ENCODE data around the gene PRKCI.
"Not testable (repeated sequence)": the region's sequence is repeated elsewhere in the genome, so short reads cannot be mapped to it uniquely, and the experiment has no call there.

Gene PRKCI

GRCh38 chr3:170330366-170330765 lies 108.1 kb downstream of the PRKCI start:
- intact Hi-C loops (cut with DNase I): no loop called here
- DNase-seq: no peak

DNA sequence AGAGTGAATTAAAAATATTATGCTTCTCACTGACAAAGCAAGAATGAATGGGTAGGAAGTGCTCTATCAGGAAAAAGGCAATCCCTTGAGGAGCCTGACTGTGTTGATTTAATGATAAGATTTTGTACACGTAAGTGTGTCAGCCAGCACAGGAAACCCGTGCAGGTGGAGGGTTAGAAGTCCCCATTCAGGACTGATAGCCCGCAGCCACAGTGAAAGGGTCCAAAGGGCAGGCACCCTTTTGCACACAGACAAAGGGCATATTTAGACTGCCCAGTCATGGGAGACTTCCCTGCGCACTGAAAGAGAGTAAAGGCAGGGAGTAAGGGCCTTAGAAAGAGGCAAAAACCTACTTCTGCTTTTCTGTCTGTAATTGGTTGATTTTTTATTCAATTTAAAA lies 108.9 kb downstream of the PRKCI start:
- no peak for DNase-seq
- intact Hi-C loops (cut with DNase I): no loop called here

DNA sequence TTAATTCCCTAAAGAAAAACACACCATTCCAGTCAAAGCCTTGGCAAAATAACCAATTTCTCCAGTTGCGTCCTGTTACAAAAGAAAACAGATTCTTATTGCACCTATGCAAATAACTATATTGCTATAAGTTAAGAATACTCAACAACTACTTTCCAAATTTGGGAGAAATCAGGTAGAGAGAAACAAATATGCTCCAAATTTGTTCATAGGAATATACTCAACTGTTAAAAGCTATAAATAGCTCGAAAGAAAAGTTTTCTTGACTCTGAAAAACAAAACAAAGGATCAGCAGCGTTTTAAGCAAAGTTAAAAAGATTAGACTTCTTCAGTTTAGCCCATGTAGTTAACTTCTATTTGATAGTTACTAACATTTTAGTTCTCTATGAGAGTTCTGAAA lies 115.2 kb downstream of the PRKCI start:
- intact Hi-C loops (cut with DNase I): no loop called here
- DNase-seq: no peak

GRCh38 chr3:170338690-170339340 lies 116.6 kb downstream of the PRKCI start:
- intact Hi-C loops (cut with DNase I): no loop called here
- DNase-seq: no peak

DNA sequence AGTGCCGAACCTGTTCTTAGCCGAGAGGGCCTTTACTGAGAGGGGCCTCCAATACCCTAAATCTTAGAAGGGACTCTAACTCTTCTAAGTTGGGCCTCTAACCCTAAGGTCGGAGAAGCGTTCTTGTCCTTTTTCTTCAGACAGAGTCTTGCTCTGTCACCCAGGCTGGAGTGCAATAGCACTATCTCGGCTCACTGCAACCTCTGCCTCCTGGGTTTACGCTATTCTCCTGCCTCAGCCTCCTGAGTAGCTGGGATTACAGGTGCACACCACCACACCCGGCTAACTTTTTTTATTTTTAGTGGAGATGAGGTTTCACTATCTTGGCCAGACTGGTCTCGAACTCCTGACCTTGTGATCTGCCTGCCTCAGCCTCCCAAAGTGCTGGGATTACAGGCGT lies 120.0 kb downstream of the PRKCI start:
- DNase-seq: peak in 1 of 10 donors; percentile 57
- intact Hi-C loops (cut with DNase I): not testable (repeated sequence)

DNA sequence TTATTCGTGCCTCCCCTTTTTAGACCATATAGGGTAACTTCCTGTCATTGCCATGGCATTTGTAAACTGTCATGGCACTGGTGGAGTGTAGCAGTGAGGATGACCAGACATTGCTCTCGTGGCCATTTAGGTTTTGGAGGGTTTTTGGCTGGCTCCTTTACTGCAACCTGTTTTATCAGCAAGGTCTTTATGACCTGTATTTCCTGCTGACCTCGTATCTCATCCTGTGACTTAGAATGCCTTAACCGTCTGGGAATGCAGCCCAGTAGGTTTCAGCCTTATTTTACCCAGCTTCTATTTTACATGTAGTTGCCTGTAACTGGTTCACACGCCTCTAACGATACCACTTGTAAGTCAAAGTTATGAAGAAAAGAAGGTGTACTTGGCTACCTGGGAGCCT lies 121.6 kb downstream of the PRKCI start:
- DNase-seq; intact Hi-C loops (cut with DNase I): not testable (repeated sequence)

GRCh38 chr3:170344971-170345370 lies 122.7 kb downstream of the PRKCI start:
- no peak for DNase-seq
- intact Hi-C loops (cut with DNase I): no loop called here

DNA sequence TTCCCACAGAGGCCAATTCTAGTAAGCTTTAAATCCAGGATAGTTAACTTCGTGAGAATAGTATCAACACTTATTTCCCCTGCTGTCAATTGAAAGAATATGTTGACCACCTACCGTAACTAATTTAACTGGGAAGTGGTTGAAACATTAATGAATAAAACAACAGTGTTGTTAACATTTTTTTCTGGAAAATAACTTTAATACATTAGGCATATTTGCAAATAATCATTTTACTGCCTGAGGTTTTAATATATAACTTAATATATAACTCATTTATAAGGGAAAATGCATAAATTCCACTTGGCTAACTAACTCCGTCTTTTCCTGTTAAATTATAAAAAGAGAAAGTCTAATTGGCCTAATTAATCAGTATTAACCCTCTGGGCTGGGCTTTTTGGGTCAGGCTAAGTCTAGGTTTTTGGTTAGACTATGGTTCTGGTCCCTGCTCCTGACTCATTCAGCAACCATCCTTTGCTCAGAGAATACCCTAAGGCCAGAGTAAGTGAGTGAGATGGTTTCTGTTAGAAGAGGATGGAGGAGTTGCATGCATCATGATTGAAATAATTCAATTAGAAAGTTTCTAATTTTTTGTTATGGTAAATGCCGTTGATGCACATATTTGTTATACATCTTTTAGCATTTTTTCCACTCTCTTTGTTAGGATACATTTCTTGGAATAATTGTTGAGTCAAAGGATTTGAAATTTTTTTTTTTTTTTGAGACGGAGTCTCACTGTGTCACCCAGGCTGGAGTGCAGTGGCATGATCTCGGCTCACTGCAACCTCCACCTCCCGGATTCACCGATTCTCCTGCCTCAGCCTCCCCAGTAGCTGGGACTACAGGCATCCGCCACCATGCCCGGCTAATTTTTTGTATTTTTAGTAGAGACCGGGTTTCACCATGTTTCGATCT lies 124.5 kb downstream of the PRKCI start:
- intact Hi-C loops (cut with DNase I): no loop called here
- DNase-seq: no peak

- intact Hi-C loops (cut with DNase I): no loop called here
- no peak for DNase-seq
These were observed 128.5 kb downstream of the PRKCI start for GRCh38 chr3:170350515-170351413.

DNA sequence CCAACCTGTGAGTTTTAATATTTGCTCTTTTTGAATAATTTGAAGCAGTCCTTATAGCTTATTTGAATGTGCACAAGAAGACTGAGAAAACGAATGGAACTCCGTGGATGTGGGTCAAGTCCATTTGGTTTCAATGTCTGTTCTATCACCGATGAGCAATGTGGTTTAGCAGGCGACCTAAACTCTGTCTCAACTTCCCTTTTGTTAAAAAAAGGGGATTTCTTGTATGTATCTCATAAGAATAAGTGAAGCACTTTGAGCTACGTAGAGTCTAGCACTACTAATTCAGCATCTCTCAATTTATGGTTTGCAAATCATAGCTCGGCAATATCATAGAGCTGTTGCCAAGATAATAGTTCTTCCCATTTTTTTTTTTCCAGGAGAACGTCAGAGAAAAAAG lies 130.7 kb downstream of the PRKCI start:
- DNase-seq: no peak
- intact Hi-C loops (cut with DNase I): no loop called here

DNA sequence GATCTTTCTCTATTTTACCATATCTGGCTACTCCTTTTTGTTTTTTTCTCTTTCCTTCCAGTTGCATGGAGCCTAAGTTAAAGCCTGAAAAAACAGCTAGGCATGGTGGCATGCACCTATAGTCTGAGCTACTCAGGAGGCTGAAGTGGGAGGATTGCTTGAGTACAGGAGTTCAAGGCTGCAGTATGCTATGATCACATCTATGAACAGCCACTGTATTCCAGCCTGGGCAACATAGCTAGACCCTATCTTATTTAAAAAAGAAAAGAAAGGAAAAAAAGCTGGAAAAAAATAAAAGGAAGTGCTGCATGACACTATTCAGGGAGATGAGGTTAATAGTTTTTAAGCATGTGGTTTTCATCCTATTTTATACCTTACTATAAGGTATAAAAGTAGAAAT lies 131.3 kb downstream of the PRKCI start:
- intact Hi-C loops (cut with DNase I): no loop called here
- DNase-seq: no peak

DNA sequence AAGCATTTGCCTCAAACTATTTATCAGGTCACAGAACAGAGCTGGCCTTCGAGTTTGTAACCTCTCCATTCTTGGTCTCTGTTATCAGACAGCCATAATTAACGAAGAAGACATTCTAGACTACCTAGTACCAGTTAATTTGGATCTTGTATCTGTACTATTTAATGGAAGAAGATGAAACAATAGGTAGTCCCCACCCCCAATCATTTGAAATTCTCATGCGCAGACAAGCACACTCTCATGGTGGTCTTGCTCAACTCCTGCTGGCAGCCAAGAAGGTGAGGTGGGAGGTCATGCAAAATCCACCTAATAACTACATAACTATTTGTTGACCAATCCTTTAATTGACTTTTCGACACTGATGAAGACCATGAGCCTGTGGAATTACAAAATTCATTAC lies 132.5 kb downstream of the PRKCI start:
- intact Hi-C loops (cut with DNase I): loop anchor here (5.0 kb wide), 2 partner anchors 132 to 172 kb away; partner anchors contain the start of genes PHC3 and PRKCI
- no peak for DNase-seq

Data from posterior cingulate gyrus (tissue), 11 donors.